OCI-LY7 (cell line): Measurements from ENCODE around the gene CD74.

ENCODE experiments used
- CTCF ChIP-seq: fragments of 200-600 bp; sonication (generic); conservative IDR thresholded peaks from 2 replicates; pipeline ENCODE4 v1.5.1; 2014; ENCODE audit warnings: mild to moderate bottlenecking, antibody characterized with exemption, low read length, moderate library complexity, mixed read lengths
- EZH2phosphoT487 ChIP-seq: fragments of 200-600 bp; sonication (generic); IDR thresholded peaks from 2 replicates; pipeline ENCODE4 v1.6.1; 2018; ENCODE audit warnings: low read depth, borderline replicate concordance, mild to moderate bottlenecking, mixed run types, antibody characterized with exemption, low read length, moderate library complexity, mixed read lengths

DNA sequence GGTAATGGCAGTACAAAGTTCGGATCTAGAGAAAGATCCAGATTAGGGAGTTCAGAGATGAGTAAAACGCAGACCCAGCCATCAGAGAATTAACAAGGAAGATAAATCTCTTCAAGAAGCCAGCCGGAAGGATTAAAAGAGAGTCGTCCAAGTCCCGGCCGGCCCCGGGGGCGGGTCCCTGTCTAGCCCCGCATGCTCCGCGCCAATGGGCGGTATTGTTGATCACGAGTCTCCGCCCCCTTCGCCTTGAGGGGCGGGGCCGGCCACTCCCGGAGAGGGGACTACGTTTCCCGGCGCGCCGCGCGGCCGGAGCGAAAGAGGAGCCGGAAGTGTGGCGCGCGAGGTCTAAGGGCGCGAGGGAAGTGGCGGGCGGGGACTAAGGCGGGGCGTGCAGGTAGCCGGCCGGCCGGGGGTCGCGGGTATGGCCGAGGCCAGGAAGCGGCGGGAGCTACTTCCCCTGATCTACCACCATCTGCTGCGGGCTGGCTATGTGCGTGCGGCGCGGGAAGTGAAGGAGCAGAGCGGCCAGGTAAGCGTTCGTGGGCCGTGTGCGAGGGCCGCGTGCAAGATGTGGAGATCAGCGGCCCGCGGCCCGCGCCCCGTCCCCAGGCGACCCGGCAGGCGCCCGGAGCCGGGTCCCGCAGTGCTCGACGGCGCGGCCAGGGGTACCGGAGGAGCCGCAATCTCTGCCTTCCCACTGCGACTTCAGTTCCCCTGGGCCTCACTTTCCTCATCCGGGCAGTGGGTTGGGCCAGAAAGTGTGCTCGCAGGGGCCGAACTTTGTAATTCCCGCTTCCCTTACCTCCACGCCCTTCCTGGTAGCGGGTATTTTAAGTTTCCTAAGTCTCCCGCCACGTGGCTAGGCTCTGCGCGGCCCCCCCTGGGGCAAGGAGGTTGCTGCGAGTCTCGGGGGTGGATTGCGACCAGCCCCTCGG is 55.1 kb downstream of the CD74 start, which contains the start of gene TCOF1:
- no peak for TF ChIP-seq EZH2phosphoT487
- no peak for TF ChIP-seq CTCF
